Natural killer cell treated with Interleukin-12 subunit alpha and Interleukin-12 subunit beta and Interleukin-15 and Interleukin-18, amount 100 ng/mL, for 72 hours (primary cell): ENCODE data around the gene TIMP3. TPM values are rescaled to one million over a fixed set of nuclear protein-coding genes. Genes with fewer than 3 reads are reported as not detected.
"Not testable (repeated sequence)": the region's sequence is repeated elsewhere in the genome, so short reads cannot be mapped to it uniquely, and the experiment has no call there.

ENCODE experiments used
- ATAC-seq, 2 donors: fragments of 150-1000 bp; cut with Tn5 transposase in 1 of 2; sonication (Bioruptor Pico), chemical (Tn5 transposase) in 1 of 2; 2 replicates each; pipeline ENCODE4 v1.10.0; 2021
- DNase-seq: peaks from one replicate; pipeline ENCODE4 v3.0.0; 2022; ENCODE audit warnings: low spot score
- H3K27ac Mint-ChIP-seq, 2 donors: 1 replicate in 1 of 2; 2 replicates in 1 of 2; pipeline ENCODE4 v1.8.0; 2022; ENCODE audit warnings: mixed read lengths in 2 of 2, mild to moderate bottlenecking in 1 of 2, moderate library complexity in 1 of 2
- H3K27me3 Mint-ChIP-seq, 2 donors: 1 replicate in 1 of 2; 2 replicates in 1 of 2; pipeline ENCODE4 v1.8.0; 2022; ENCODE audit warnings: mixed read lengths in 2 of 2
- H3K36me3 Mint-ChIP-seq: one replicate; pipeline ENCODE4 v1.8.0; 2022; ENCODE audit warnings: mixed read lengths
- H3K4me1 Mint-ChIP-seq, 2 donors: 1 replicate in 1 of 2; 2 replicates in 1 of 2; pipeline ENCODE4 v1.8.0; 2022; ENCODE audit warnings: low read depth in 2 of 2, mixed read lengths in 2 of 2, mild to moderate bottlenecking in 1 of 2
- H3K4me3 Mint-ChIP-seq: one replicate; pipeline ENCODE4 v1.8.0; 2022; ENCODE audit warnings: mixed read lengths
- H3K9me3 Mint-ChIP-seq: 2 replicates; pipeline ENCODE4 v1.8.0; 2022; ENCODE audit warnings: mixed read lengths
- total RNA-seq, 2 donors: library from RNA; stranded (reverse); gene quantifications; one replicate each; pipeline ENCODE4 v1.2.3, GENCODE V29; 2022

Gene TIMP3
- not detected for total RNA-seq

- DNase-seq (no peak), ATAC-seq (peak in 1 of 2 donors; percentile 58)
- H3K36me3 Mint-ChIP-seq: no peaks in the 10 kb centered on the region
- peaks cover 38 to 42% of the 10 kb centered on the region in 2 donors for H3K27me3 Mint-ChIP-seq
- H3K4me3 Mint-ChIP-seq: no peak within 1 kb of the TSS
- peaks cover 0 to 3% of the 10 kb centered on the region in 2 donors for H3K4me1 Mint-ChIP-seq
- H3K27ac Mint-ChIP-seq: no peak within 1 kb of the TSS
- no peaks in the 10 kb centered on the region for H3K9me3 Mint-ChIP-seq
Measured at GRCh38 chr22:32801537-32802236, at the start of gene TIMP3. TIMP3 (plus strand) TSS chr22:32801705; CDS start chr22:32802002, 297 bp downstream.

DNA sequence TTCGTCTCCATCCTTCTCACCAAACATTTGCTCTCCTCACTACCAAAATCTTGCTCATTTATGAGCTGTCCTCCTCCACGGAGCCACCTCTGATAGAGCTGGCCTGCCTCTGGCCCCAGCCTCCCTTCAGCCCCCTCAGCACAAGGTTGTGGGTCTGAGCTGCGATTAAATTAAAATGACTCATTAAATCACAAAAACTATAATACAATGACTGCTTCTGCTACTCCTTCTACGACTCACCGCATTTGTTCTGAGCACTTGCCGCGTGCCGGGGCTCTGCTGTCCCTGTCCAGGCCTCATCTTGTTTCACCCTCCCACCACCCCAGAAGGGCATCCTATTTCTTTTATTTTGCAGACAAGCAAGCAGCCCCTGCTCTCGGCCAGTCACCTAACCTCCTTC is 49.2 kb upstream of the TIMP3 start:
- Mint-ChIP-seq H3K27ac (no peak overlapping the region), H3K27me3 (no peaks in the 10 kb centered on the region), H3K4me3 (no peak overlapping the region), H3K36me3 (no peaks in the 10 kb centered on the region), H3K4me1 (peaks cover 6% of the 10 kb centered on the region in 2 donors), H3K9me3 (no peaks in the 10 kb centered on the region)
- DNase-seq (no peak), ATAC-seq (no peak)

- Mint-ChIP-seq H3K4me1 (peaks cover 6 to 10% of the 10 kb centered on the region in 2 donors), H3K36me3 (no peaks in the 10 kb centered on the region), H3K27ac (no peak overlapping the region), H3K9me3 (no peaks in the 10 kb centered on the region), H3K27me3 (no peaks in the 10 kb centered on the region), H3K4me3 (no peak overlapping the region)
- DNase-seq: no peak
- peak in 1 of 2 donors; percentile 22 for ATAC-seq
Measured at GRCh38 chr22:32752816-32753520, 48.5 kb upstream of the TIMP3 start.

GRCh38 chr22:32753591-32753990 is 47.9 kb upstream of the TIMP3 start:
- Mint-ChIP-seq H3K9me3 (no peaks in the 10 kb centered on the region), H3K4me1 (peaks cover 6 to 10% of the 10 kb centered on the region in 2 donors), H3K4me3 (no peak overlapping the region), H3K27me3 (no peaks in the 10 kb centered on the region), H3K27ac (no peak overlapping the region), H3K36me3 (no peaks in the 10 kb centered on the region)
- DNase-seq: no peak
- no peak for ATAC-seq

DNA sequence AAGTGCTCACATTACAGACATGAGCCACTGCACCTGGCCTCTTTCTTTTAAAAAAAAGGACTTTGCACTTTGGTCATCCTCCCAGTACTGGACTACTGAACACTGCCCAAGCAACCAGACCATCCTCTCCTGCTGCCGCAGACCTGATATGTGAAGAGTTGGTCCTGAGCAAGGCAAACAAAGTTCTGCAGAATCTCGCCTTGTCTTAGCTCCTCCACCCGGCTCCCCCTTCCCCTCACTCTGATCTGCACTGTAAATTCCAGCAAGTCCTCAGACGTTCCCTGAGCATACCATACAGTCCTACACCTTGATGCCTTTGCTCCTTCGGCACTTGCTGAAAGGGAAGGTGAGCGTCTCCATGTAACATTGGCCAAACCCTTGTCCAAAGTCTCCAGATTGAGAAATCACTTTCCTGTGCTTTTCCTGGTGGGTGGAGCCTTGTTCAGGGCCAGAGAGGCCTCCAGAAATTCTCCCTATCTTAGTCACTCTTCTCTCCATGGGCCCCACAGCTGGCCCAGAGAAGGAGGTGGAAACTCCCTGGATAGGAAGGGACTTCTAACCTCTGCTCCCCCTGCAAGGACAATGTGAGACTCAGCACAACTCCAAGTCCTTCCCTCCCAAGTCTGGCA is 47.0 kb upstream of the TIMP3 start:
- H3K4me1 Mint-ChIP-seq: peaks cover 6 to 10% of the 10 kb centered on the region in 2 donors
- H3K27me3 Mint-ChIP-seq: no peaks in the 10 kb centered on the region
- no peak overlapping the region for H3K4me3 Mint-ChIP-seq
- H3K36me3 Mint-ChIP-seq: no peaks in the 10 kb centered on the region
- H3K9me3 Mint-ChIP-seq: no peaks in the 10 kb centered on the region
- DNase-seq (no peak), ATAC-seq (no peak)
- H3K27ac Mint-ChIP-seq: no peak overlapping the region

- DNase-seq, ATAC-seq, H3K27ac Mint-ChIP-seq, H3K36me3 Mint-ChIP-seq, H3K9me3 Mint-ChIP-seq, H3K4me3 Mint-ChIP-seq: not testable (repeated sequence)
- Mint-ChIP-seq H3K4me1 (peaks cover 5 to 10% of the 10 kb centered on the region in 2 donors), H3K27me3 (peaks cover 11 to 13% of the 10 kb centered on the region in 2 donors)
Measured at GRCh38 chr22:32757086-32757762, 44.3 kb upstream of the TIMP3 start.

GRCh38 chr22:32758866-32759385 is 42.6 kb upstream of the TIMP3 start:
- DNase-seq (no peak), ATAC-seq (no peak)
- H3K9me3 Mint-ChIP-seq: no peaks in the 10 kb centered on the region
- no peak overlapping the region for H3K4me3 Mint-ChIP-seq
- peaks cover 0 to 13% of the 10 kb centered on the region in 2 donors for H3K4me1 Mint-ChIP-seq
- H3K27me3 Mint-ChIP-seq: peaks cover 17 to 22% of the 10 kb centered on the region in 2 donors
- no peak overlapping the region for H3K27ac Mint-ChIP-seq
- H3K36me3 Mint-ChIP-seq: no peaks in the 10 kb centered on the region

GRCh38 chr22:32760396-32760795 is 41.1 kb upstream of the TIMP3 start:
- H3K4me1 Mint-ChIP-seq: peaks cover 0 to 13% of the 10 kb centered on the region in 2 donors
- H3K27me3 Mint-ChIP-seq: peaks cover 17 to 24% of the 10 kb centered on the region in 2 donors
- no peak overlapping the region for H3K27ac Mint-ChIP-seq
- ATAC-seq: no peak
- no peaks in the 10 kb centered on the region for H3K9me3 Mint-ChIP-seq
- no peaks in the 10 kb centered on the region for H3K36me3 Mint-ChIP-seq
- no peak overlapping the region for H3K4me3 Mint-ChIP-seq
- DNase-seq: no peak

GRCh38 chr22:32760815-32761214 is 40.7 kb upstream of the TIMP3 start:
- Mint-ChIP-seq H3K4me3 (no peak overlapping the region), H3K9me3 (no peaks in the 10 kb centered on the region), H3K27ac (no peak overlapping the region), H3K36me3 (no peaks in the 10 kb centered on the region), H3K27me3 (peaks cover 17 to 27% of the 10 kb centered on the region in 2 donors), H3K4me1 (peaks cover 0 to 13% of the 10 kb centered on the region in 2 donors)
- ATAC-seq: no peak
- DNase-seq: no peak

DNA sequence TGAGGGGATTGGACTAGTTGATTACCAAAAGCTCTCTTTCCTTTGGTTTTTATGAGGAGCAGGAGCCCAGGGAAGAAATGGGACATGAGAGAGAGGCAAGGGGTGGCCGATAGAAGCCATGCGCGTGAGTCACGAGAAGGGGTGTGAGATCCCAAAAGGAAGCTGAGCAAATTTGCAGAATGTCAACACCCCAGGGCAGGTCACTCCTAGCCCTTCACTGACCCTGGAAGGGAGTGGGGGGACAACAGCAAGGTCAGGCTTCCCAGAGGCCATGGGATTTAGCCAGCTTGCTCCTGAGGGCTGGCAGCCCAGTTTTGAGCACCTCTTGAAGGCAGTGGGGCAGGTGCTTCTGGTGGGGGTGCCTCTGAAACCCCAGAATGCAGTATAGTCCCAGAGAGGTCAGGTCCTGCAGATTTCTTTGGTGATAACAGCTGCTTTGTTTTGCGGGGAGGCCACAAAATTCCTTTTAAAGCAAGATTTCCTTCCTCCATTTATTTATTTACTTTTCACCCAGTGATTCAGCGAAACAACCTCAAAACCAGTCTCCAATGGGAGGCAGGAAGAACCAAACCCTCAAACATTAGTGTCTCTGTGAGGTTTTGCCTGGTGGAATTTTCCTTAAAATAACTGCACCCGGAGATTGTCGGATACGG is 40.1 kb upstream of the TIMP3 start:
- Mint-ChIP-seq H3K36me3 (no peaks in the 10 kb centered on the region), H3K27ac (no peak overlapping the region), H3K4me3 (no peak overlapping the region), H3K27me3 (peaks cover 17 to 27% of the 10 kb centered on the region in 2 donors), H3K4me1 (peaks cover 0 to 13% of the 10 kb centered on the region in 2 donors), H3K9me3 (no peaks in the 10 kb centered on the region)
- DNase-seq: no peak
- ATAC-seq: no peak

GRCh38 chr22:32764330-32765131 is 37.0 kb upstream of the TIMP3 start:
- DNase-seq (no peak), ATAC-seq (no peak)
- Mint-ChIP-seq H3K4me1 (peaks cover 0 to 2% of the 10 kb centered on the region in 2 donors), H3K9me3 (no peaks in the 10 kb centered on the region), H3K4me3 (no peak overlapping the region), H3K27me3 (peaks cover 17 to 27% of the 10 kb centered on the region in 2 donors), H3K27ac (no peak overlapping the region), H3K36me3 (no peaks in the 10 kb centered on the region)

GRCh38 chr22:32765132-32765618 is 36.3 kb upstream of the TIMP3 start:
- no peak overlapping the region for H3K27ac Mint-ChIP-seq
- no peak overlapping the region for H3K4me3 Mint-ChIP-seq
- H3K9me3 Mint-ChIP-seq: no peaks in the 10 kb centered on the region
- DNase-seq (no peak), ATAC-seq (no peak)
- peaks cover 17 to 27% of the 10 kb centered on the region in 2 donors for H3K27me3 Mint-ChIP-seq
- no peaks in the 10 kb centered on the region for H3K36me3 Mint-ChIP-seq
- peaks cover 0 to 2% of the 10 kb centered on the region in 2 donors for H3K4me1 Mint-ChIP-seq
